ENCODE measurements around the gene PTPRT.

Gene PTPRT

DNA sequence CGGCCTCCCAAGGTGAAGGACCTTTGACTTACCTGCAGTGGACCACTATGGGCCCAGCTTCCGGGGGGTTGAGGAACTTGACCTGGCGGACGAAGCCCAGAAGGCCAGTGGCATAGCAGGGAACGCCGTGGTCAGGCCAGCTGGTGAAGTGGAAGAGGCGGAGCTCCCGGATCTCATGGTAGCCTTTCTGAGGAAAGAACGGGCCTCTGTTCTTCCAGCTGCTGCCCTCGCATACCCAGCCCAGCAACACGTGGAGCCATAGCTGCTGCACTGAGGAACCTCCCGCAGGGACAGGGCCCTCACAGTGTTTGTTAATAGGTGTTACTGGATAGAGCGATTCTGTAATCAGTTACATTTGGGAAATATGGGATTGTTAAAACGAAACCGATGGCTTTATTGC is 1079.4 kb downstream of the PTPRT start:
- in situ Hi-C loops (cut with HindIII; ENCODE audit: low sequenced_read_pairs), result no loop called here

DNA sequence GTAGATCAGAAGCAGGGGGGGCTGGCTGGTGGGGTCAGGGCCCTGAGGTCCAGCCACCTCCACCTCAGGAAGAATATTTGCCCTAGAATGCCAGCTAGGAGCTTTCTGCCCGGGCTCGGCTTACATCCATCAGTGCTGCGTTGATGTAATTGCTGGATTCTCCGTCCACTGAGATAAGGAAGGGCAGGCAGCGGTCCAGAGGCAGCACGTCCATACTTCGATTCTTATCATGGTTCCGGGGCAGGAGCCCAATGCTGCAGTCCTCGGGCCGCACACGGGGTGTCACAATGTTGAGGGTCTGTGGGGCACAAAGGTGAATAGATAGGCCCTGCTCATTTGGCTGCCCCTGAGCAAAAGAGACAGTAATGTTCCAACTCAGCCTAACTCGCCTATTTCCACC is 1087.7 kb downstream of the PTPRT start:
- in situ Hi-C loops (cut with HindIII; ENCODE audit: low sequenced_read_pairs), result no loop called here

DNA sequence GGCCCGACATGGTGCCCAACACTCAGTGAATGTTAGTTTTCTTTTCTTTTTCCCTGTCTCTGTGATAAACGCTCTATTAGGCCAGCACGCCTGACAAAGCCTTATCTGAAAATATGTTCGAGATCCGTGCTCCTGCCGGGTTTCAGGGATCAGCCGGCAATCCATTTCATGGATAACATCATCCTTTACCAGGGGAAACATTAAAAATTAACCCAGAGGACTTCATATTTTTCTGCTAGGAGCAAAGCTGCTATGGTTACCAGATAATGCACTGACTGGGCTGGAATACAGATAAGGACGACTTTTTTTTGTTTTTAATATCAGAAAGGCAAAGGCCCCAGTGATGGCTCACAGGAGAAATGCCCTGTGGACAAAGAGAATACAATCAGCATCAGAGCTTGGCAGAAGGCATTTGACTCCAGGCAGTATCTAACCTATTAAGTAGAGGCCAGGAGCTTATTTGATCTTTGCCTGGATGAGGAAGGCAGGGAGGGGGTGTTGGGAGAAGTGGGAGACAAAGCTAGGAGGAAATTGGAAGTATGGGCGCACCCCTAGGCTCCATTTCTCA is 1089.5 kb downstream of the PTPRT start:
- in situ Hi-C loops (cut with HindIII; ENCODE audit: low sequenced_read_pairs), result no loop called here

DNA sequence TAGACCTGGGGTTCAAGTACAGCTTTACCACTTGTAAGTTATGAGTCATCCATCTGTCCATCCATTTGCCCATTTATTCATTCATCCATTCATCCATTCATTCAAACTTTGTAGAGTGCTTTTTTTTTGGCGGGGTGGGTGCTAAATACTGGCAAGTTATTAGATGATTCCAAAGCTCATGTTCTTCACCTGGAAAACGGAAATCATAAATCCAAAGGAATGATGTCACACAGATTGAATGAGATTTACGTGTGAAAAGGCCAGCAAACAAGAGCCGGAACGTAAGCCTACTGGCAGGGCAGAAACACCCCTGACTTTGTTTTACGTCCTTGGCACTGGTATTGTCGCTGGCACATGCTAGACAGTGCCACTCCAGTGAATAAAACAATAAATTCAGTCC is 1090.6 kb downstream of the PTPRT start:
- in situ Hi-C loops (cut with HindIII; ENCODE audit: low sequenced_read_pairs), result no loop called here

DNA sequence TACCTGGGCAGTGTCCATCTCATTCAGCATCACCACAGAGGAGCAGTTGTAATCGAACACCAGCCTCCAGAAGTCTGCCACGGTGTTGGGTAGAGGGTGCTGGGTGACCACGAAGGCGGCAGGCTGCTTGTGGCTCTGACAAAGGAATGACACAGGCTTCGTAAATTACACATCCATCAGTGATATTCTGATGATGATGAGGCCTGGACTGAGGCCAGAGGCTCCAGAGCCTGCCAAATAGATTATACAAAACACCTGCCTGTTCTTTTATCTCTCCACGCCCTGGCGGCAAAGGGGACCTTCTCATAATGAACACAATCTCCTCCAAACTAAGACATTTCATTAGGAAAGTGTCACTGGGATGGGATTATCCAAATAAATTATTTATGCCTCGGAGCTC is 1091.3 kb downstream of the PTPRT start:
- in situ Hi-C loops (cut with HindIII; ENCODE audit: low sequenced_read_pairs), result no loop called here

DNA sequence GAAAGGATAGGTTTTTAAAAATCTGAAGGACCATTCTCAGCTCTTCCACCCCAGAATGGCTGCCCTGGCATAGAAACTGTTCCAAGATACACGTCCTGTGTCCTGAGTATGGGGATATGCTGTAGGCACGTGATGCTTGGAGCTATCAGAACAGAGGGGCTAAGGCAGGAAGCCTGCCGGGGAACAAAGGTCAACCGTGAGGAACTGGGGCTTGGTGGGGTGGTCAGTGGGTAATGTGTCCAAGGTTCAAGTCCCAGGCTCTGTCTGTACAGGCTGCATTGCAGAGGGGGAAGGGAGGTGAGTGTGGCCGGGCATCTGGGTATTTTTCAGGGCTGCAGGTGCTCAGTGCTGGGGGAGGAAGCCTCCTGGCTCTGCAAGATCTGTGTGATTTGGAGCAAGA is 1092.0 kb downstream of the PTPRT start:
- in situ Hi-C loops (cut with HindIII; ENCODE audit: low sequenced_read_pairs), result no loop called here

DNA sequence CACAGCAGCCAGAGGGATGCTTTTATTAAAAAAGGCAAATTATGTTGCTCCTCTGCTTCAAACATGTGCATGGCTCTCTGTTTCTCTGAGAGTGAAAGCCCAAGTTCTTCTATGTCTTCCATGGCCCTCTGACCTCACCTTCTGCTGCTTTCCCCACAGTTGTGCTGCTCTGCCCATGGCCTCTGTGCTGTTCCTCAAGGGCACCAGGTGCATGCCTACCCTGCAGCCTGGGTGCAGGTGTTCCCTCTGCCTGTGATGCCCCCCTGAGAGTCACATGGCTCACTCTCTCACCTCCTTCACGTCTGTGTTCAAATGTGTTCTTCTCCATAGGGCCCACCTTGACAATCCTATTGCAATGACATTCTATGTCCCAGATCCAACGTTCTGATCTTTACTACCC is 1094.5 kb downstream of the PTPRT start:
- in situ Hi-C loops (cut with HindIII; ENCODE audit: low sequenced_read_pairs), result no loop called here

DNA sequence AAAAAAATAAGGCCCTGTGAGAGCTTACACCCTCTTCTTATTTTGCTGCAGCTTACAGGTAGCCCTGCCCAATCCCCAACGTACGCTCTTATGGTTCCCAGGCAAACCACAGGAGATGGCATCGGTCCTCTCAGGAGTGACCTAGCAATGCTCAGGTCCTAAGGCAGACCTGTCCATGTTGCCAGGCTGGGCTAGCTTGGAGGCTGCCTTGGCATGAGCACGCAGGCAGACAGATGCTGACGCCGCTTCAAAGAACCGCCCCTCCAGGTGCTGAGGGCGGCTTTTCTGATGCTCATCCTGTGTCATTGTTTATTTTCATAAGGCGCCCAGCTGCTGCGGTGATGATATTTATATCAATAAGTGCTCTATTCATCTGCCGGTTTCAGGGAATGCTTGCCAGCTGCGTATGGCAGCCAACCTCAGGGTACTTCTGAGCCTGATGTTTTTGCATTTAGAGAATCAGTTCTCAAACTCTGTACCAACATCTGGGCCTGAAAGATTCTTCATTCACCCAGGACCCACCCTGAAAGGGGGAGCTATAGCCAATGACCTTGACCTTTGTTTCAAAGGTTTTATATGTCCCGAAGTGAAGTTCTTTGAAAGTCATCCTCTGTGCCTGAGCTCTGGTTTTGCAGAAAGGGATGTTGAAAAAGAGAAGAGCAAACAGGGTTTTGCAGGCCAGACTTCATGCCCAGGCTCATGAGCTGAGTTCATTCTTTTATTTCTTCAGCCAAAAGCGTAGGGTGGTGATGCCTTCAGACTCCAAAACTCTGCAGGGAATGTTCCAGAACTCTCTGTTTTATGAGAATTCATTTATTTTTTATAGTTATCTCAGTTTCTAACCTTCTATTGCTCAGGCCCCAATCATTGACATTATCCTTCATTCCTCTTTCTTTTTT is 1095.9 kb downstream of the PTPRT start:
- in situ Hi-C loops (cut with HindIII; ENCODE audit: low sequenced_read_pairs), result no loop called here

DNA sequence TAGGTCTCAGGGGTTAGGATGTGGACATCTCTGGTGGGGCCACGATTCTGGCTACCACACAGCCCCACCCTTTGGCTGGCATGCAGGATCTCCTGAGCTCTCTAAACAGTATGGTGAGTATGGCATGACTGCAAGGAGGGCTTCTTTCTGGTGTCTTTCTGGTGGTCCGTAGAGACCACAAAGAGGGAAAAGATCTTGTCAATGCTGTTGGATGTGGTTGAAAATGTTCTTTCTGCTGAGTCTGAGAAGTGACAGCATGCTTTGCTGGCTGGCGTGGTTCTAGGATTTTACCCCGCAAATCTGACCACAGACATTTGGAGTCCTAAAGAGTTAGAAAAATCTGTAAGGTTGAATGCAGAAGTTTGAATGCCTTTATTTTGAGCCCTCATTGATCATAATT is 1096.7 kb downstream of the PTPRT start:
- in situ Hi-C loops (cut with HindIII; ENCODE audit: low sequenced_read_pairs), result no loop called here

DNA sequence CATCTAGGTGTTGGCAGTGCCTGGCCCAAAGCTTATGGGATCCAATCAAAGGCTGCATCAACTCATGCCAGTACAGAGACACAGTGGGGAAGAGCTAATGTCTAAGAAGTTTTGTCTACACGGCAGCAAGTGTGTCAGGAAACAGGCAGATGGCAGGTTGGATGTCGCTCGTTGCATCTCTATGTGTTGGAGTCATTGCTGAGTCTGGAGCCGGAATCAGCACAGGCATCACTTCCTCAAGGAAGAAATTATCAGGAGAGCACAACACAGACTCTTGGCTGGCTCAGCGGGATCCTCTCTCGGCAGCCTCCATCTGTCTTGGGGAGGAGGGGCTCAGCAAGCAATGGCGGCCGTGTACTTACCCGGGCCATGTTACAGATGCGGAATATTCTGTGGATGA is 1104.3 kb downstream of the PTPRT start:
- in situ Hi-C loops (cut with HindIII; ENCODE audit: low sequenced_read_pairs), result no loop called here

DNA sequence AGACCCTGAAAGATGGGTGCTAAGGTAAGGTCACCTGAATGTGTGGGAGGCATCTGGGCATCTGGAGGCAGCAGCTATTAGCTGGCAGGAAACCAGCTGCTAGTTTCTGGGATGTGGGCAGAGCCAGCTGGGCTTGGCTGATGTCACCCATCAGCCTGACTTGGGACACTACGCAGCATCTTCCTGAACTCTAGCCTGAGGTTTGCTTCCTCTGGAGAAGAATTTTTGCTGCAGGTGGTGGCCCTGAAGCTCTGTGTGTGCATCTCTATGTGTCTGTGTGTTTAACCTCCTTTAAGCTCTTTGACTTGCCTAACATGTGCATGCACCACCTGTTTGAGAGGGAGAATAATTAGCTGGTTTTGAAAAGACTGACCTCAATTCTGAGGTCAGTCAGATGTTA is 1106.4 kb downstream of the PTPRT start:
- in situ Hi-C loops (cut with HindIII; ENCODE audit: low sequenced_read_pairs), result no loop called here

DNA sequence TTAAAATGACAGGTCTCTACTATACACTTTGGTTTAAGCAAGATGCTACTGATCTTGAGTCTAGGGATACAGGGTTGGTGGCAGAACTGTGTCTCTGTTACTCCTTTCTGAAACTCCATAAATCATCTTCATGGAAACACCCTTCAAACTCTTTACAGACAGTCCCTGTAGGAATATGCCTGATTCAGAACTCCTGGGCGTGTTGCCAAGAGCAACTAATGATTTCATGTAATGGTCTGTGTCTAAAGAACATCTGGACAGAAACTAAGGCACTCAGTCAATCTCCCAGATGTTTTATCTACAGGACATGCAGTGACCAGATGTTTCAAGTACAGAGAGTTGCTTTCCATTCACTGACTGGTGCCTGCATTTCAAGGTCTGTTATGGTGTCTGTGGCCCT is 1107.1 kb downstream of the PTPRT start:
- in situ Hi-C loops (cut with HindIII; ENCODE audit: low sequenced_read_pairs), result no loop called here

DNA sequence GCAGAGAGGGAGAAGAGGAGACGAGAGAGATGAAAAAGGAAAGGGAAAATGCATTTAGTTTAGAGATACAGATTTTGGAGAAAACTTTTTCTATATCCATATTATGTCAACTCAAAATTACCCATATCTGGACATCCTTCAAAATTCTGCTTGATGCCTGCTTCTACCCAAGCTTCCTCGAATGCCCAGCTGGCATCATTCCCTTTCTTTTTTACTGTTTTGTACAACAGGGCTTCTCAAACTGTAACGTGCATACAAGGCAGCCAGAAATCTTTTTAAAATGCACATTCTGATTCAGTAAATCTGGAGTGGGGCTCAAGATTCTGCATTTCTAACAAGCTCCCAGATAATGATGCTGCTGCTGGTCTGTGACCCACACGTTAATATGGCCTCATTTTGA is 1108.8 kb downstream of the PTPRT start:
- in situ Hi-C loops (cut with HindIII; ENCODE audit: low sequenced_read_pairs), result no loop called here

DNA sequence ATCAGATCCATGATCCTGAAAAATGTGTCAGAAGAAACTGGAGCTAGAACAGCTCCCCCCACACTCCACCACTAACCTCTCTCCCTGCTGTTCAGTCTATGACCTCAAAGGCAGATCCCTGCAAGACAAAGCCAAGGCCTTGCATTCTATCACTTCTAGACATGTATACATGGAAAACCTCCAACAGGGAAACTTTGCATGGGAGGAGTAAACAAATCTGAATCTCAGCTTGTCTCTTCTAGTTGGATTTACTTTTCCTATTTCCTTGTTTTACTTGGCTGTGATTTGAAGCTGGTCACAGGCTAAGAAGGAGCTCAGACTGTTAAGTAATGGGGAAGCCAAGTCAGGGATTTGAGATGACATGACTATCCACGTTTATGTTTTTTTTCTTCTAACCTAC is 1114.8 kb downstream of the PTPRT start:
- in situ Hi-C loops (cut with HindIII; ENCODE audit: low sequenced_read_pairs), result no loop called here

DNA sequence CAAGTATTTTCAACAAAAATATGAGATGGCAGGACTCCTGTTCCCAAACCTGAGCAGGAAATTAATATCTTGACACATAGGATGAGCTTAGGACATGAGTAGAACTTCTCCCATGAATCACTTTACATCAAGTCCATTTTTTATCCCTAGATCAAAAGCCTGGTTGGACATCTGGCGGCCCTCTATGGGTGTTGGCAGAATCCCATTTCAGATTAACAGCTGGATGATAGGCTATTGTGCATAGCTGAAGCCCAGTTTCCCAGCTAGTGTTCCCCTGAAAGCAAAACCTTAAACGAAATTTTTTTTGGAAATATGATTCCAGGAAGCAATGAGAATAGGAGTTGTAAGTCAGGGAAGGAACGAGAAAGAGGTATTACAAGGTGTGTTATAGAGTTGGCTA is 1122.1 kb downstream of the PTPRT start:
- in situ Hi-C loops (cut with HindIII; ENCODE audit: low sequenced_read_pairs), result no loop called here

DNA sequence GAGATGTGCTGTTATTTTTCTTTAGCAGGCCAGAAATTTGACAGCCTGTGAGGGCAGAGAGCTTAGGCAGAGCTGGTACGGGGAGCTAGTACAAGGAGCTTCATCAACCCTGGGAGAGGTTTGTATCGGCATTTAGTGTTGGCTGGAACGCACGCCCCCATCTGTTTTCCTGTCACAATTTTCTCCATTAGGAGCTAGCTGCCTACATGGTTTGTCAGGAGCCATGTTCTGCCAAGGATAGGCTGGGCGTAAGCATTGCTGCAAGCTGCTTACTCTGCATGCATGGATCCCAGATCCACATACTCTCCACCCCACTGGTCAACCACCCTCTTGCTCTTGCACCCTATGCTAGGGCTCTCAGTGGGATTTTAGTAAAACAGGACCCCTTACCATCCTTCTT is 1122.5 kb downstream of the PTPRT start:
- in situ Hi-C loops (cut with HindIII; ENCODE audit: low sequenced_read_pairs), result no loop called here

DNA sequence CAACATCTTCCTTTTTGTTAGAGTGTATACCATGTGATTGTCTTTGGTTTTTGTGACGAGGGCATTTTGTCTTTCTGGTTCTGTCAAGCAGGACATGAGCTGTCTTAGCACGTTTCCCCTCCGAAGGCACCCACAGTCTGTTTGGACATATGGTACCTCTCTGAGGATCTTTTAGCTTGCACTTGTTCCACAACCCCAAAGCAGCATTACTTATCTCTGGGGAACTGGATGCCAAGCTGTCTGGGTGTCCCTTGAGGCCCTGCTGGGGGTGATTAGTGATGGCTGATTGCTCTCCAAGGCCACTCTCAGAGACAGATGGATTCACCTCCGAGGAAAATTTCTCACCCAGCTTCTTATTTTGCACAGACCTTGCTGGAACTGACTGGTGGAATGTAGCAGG is 1126.6 kb downstream of the PTPRT start:
- in situ Hi-C loops (cut with HindIII; ENCODE audit: low sequenced_read_pairs), result no loop called here

DNA sequence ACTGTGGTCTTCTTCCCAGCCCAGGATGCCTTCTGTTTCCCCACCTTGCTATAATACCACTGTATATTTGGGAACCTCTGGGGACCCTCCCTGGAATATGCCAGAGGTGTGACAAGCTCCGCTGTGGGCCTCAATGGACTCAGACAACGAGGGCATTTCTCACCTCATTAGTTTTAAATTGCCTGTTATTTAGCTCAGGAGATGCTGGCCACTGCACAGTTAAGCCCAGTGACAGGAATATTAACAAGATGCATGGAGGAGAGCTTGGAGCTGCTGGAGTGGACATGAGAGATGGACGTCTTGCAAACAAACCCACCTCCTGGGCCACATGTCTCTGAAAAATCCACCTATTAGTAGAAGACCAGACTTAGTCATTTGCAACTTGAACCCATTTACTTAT is 1136.4 kb downstream of the PTPRT start:
- in situ Hi-C loops (cut with HindIII; ENCODE audit: low sequenced_read_pairs), result no loop called here

DNA sequence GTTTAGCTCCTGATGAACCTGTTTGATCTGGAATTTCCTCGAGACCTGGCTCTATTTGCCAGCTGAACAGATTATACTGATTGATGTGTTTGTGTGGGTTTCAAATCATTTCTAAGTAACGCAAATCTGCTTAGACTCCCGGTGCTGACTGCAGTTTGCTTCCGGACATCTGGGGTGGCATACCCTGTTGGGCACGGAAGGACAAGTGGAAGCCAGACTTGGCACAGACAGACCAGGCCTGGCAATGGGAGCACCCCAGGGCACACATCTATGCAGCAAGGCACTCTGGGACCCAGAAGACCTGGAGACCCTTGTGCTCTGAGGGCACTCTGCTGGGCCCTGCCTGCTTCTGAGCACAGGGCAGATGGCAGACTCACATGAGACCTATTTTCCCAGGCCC is 1137.8 kb downstream of the PTPRT start:
- in situ Hi-C loops (cut with HindIII; ENCODE audit: low sequenced_read_pairs), result no loop called here

DNA sequence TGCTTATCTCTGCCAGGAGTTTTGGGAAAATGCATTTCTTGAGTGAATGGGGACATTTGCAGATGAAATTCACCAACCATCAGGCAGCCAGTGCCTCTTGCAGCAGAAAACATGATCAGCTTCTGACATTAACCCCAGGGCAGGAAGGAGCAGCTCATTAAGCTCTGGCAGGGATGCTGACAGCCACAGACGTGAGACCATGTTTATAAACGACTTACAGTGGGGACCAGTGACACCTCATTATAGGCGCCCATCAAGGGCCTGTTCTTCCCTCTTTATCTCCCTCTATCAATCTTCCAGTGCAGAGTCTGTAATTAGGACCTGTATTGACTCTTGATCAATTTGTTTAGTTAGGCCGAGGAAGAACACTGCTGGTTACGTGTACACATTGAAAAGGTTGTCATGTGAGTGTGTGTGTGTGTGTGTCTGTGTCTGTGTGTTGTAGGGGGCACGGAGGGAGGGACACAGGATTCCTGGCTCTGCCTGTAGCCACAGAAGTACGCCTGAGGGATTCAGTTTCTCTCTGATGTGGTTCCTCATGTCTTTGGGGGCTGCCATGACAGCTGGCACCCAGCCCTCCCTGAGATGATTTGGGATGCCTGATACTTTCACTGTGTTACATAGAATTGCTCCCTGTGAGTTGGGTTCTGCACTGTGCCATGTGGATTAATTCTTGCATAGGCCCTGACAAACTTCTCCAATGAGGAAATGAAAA is 1143.2 kb downstream of the PTPRT start:
- in situ Hi-C loops (cut with HindIII; ENCODE audit: low sequenced_read_pairs), result no loop called here

DNA sequence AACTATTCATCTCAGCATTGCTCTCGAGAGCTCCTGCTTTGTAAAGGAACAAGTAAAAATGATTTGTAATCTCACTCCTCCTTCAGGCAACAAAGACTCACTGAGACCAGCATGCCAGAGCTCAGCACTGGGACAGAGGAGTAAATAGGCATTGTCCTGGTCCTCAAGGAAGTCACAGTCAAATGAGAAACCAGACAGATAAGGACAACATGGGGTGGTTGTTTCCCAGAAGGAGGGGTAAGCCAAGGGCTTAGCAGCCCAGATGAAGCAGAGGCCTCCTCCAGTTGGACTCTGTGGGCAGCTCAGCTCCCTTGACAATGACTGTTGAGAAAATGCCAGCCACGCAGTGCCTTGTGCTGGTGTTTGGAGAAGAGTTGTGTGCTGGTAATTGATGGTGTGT is 1145.8 kb downstream of the PTPRT start:
- in situ Hi-C loops (cut with HindIII; ENCODE audit: low sequenced_read_pairs), result no loop called here

DNA sequence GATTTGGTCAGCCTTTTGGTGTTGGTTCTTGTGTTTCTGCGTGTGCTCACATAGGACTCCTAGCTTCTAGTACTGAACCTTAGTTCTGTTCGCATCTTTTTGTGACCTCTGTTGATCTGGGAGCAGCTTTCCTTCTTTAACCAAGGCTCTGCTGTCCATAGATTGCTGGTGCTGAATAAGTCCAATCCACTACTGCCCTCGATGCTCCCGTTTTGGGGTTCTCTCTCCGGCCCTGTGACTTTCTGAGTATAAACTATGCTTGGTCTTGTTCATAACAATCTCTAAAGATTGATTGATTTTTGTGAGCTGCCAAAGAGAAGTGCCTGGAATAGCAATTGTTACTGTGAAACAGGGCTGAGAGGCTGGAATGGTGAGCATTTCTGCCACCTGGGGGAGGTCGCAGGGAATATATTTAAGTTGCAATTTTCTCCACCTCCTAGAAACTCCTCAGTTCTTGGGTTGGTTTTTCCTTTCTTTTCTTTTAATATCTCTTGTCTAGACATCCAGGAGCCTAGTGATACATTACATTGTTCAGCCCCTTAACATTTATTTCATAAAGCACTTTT is 1148.6 kb downstream of the PTPRT start:
- in situ Hi-C loops (cut with HindIII; ENCODE audit: low sequenced_read_pairs), result no loop called here

Measured in endothelial cell of hepatic sinusoid (primary cell).